ENCODE results near the gene IER3. TPM values are rescaled to one million over a fixed set of nuclear protein-coding genes. Genes with fewer than 3 reads are reported as not detected.

IER3 gene
- polyA plus RNA-seq, 4 donors: 19.5 to 27.0 (median 25.1) TPM

DNA sequence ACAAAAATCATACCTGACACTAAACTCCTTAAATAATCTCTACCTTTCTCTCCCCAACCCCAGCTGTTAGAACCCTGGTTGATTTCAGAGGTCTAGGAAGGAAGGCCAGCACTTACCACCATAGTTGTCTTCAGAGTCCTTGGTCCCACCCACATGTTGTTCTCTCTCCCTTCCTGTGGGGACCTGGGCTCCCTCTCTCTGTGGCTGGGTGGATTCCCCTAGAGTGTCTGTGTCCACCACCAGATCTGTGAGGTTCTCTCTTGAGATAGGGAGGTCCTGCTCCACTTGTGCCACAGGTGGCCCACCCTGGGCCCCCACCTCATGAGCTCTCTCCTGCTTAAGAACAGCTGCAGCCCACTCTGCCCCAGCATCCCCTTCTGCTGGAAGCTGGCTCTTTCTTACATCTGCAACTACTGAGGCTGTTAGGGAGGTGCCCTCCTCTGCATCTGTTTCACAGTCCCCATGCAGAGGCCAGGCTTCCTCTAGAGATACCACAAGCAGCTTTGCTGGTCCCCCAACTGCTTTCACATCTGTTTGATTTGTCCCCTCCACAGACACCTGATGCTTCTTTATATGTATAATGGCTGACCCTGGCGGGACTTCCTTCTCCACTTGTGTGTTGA is 32.5 kb downstream of the IER3 start:
- DNase-seq (ENCODE audit: low read depth in 4 of 4, low spot score in 3 of 4): no peak

DNA sequence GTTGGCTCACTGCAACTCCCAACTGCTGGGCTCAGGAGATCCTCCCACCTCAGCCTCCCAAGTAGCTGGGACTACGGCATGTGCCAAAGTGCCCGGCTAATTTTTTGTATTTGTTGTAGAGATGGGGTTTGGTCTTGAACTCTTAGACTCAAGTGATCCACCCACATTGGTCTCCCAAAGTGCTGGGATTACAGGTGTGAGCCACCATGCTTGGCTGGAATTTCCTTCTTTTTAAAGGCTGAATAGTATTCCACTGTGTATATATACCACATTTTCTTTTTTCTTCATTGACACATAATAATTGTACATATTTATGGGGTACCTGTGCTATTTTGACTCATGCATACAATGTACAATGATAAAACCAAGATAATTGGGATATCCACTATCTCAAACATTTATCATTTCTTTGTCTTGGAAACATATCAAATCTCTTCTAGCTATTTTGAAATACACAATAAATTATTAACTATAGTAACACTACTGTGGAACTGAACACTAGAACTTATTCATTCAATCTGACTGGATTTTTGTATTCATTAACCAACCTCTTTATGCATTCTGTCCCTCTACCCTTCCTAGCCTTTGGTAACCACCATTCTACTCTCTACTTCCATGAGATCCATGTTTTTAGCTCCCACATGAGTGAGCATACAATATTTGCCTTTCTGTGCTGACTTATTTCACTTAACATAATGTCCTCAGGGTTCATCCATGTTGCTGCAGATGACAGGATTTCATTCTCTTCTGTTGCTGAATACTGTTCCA is 35.1 kb downstream of the IER3 start:
- no peak for DNase-seq (ENCODE audit: low read depth in 4 of 4, low spot score in 3 of 4)

DNA sequence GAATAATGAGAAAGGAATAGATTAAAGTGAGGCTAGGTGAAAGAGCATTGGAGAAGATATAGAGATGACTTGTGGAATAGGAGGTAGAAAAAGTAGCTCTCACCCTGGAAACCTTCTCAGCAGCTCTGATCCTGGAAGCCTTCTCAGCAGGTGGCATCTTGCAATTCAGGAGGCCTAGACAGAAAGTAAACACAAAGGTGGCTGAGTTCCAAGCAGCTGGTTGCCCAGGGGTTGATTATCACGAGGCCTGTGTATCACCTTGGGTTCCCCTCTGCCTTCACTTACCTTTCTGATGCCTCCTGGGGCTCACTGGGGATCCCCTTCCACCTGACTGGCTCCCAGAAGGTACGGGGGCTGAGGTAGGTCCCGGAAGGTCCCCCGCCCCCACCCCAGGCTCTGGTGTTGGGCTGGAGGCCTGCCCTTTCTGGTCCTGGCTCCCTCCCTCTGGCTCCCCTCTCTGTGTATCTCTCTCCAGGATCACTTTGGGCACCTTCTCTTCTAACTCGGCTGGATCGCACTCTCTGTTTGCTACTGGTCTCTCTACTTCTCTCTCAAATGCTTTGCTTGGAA is 37.0 kb downstream of the IER3 start:
- DNase-seq (ENCODE audit: low read depth in 4 of 4, low spot score in 3 of 4): no peak

DNA sequence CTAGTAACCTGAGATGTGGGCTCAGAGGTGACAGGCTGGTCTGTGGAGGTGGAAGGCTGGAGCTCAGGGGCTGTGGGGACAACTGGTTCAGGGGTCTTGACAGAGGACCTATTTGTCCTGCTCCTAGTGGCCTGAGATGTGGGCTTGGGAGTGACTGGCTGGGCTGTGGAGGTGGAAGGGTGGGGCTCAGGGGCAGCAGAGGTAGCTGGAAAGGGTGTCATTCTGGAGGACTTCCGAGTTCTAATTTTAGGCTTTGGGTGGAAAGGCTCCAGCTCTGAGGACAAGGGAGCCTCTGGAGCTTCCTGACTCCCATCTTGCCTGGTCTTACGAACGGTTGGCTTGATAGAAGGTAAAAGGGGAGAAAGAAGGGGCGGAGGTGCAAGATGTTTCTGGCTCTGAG is 38.7 kb downstream of the IER3 start:
- no peak for DNase-seq (ENCODE audit: low read depth in 4 of 4, low spot score in 3 of 4)

DNA sequence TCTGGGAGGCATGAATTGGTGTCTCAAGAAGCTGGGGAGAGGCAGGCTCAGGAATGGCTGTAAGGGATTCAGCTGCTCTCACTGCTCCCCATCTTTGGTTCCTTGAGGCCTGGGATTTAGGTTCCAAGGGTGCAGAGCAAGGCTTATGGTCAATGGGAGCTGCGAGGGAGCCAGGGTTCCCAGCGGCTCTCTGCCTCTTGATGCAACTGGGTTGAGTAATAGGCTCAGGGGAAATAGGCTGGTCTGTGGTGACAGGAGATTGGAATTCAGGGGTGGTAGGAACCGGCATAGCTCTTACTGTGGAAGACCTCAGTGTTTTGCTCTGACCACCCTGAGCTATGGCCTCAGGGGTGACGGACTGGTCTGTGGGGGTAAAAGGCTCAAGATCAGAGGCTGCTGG is 40.5 kb downstream of the IER3 start:
- no peak for DNase-seq (ENCODE audit: low read depth in 4 of 4, low spot score in 3 of 4)

DNA sequence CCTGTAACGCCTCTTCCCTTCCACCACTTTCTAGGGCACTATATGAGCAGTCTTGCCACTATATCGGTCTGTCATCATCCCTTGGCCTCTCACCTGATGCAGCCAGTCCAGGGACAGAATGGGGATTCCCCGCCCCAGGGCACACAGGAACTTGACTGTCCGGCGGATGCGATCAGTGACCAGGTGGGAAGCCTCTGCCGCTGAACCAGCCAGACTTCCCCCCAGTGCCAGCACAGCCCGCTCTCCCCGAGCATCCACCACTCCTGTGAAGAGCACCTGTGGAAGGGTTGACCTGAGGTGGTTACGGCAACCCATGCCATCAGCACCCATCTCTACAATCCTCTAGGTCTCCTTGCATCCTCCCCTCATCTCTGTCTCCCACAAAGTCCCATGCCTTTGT is 41.3 kb downstream of the IER3 start:
- no peak for DNase-seq (ENCODE audit: low read depth in 4 of 4, low spot score in 3 of 4)

DNA sequence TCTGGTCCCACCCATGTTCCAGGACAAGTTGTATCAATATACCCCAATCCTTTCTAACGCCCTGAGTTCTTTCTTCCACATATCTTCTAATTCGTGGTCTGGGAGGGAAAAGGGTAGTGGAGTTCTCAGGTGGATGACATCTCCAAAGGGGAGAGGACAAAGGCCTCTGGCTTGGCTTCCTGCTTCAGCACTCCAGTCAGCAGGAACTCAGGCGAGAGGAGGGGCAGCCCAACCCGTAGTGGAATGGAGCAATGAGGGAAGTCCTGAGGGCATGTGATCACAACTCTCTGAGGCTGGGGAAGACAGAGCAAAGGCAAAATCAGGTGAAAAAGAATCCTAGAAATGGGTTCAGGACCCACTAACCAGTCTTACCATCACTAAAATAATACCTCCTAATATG is 44.0 kb downstream of the IER3 start:
- DNase-seq (ENCODE audit: low read depth in 4 of 4, low spot score in 3 of 4): no peak

DNA sequence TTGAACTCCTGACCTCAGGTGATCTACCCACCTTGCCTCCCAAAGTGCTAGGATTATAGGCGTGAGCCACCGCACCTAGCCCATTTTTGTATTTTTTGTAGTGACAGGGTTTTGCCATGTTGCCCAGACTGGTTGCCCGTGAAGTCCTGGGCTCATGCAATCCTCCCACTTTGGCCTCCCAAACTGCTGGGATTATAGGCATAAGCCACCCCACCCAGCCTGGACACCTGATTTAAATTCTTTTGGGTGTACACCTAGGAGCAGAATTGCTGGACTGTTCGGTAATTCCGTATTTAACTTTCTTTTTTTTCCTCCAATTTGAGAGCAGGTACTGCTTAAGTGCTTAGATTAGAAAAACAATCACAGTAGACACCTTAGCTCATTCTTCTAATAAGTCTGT is 47.9 kb downstream of the IER3 start:
- no peak for DNase-seq (ENCODE audit: low read depth in 4 of 4, low spot score in 3 of 4)

Other genes starting within 250 kb of the IER3 start
- gene GNL1, start 188.1 kb downstream of the IER3 start, polyA plus RNA-seq (ENCODE audit: insufficient read length in 4 of 4): 100 to 1,000 TPM in 1 of 4 donors, 10 to 100 TPM in 3; 79.2 to 108 (median 85.3) TPM
- 10 to 100 TPM; 29.4 to 31.1 (median 29.9) TPM for gene PRR3, start 187.3 kb downstream of the IER3 start, polyA plus RNA-seq (ENCODE audit: insufficient read length in 4 of 4)
- gene ABCF1, start 173.1 kb downstream of the IER3 start, polyA plus RNA-seq (ENCODE audit: insufficient read length in 4 of 4): 10 to 100 TPM; 63.3 to 65.8 (median 64.9) TPM
- gene PPP1R10, start 127.3 kb downstream of the IER3 start, polyA plus RNA-seq (ENCODE audit: insufficient read length in 4 of 4): 10 to 100 TPM; 50.5 to 67.6 (median 58.4) TPM
- 10 to 100 TPM; 60.6 to 69.1 (median 62.1) TPM for gene MRPS18B, start 126.7 kb downstream of the IER3 start, polyA plus RNA-seq (ENCODE audit: insufficient read length in 4 of 4)
- gene ATAT1, start 117.7 kb downstream of the IER3 start, polyA plus RNA-seq (ENCODE audit: insufficient read length in 4 of 4): 10 to 100 TPM; 34.9 to 42.2 (median 37.1) TPM
- gene C6orf136, start 97.4 kb downstream of the IER3 start, polyA plus RNA-seq (ENCODE audit: insufficient read length in 4 of 4): 10 to 100 TPM; 18.0 to 27.5 (median 23.4) TPM
- gene DHX16, start 71.5 kb downstream of the IER3 start, polyA plus RNA-seq (ENCODE audit: insufficient read length in 4 of 4): 10 to 100 TPM; 35.9 to 44.1 (median 40.8) TPM
- 10 to 100 TPM; 39.5 to 41.7 (median 41.3) TPM for gene PPP1R18, start 57.9 kb downstream of the IER3 start, polyA plus RNA-seq (ENCODE audit: insufficient read length in 4 of 4)
- gene NRM, start 53.6 kb downstream of the IER3 start, polyA plus RNA-seq (ENCODE audit: insufficient read length in 4 of 4): 10 to 100 TPM; 37.6 to 39.7 (median 38.2) TPM
- gene MDC1, start 27.3 kb downstream of the IER3 start, polyA plus RNA-seq (ENCODE audit: insufficient read length in 4 of 4): 10 to 100 TPM; 39.8 to 46.4 (median 41.5) TPM
- gene TUBB, start 24.2 kb downstream of the IER3 start, polyA plus RNA-seq (ENCODE audit: insufficient read length in 4 of 4): 1,000 to 10,000 TPM; 1,131 to 1,274 (median 1,215) TPM
- gene FLOT1, start 1.9 kb downstream of the IER3 start, polyA plus RNA-seq (ENCODE audit: insufficient read length in 4 of 4): 100 to 1,000 TPM; 135 to 145 (median 143) TPM
- gene DDR1, start 140.0 kb upstream of the IER3 start, polyA plus RNA-seq (ENCODE audit: insufficient read length in 4 of 4): 100 to 1,000 TPM; 164 to 211 (median 178) TPM
- 10 to 100 TPM; 41.7 to 47.1 (median 44.8) TPM for gene GTF2H4, start 163.7 kb upstream of the IER3 start, polyA plus RNA-seq (ENCODE audit: insufficient read length in 4 of 4)
- gene VARS2, start 169.7 kb upstream of the IER3 start, polyA plus RNA-seq (ENCODE audit: insufficient read length in 4 of 4): 10 to 100 TPM; 30.5 to 47.1 (median 35.5) TPM
- gene SFTA2, start 187.6 kb upstream of the IER3 start, polyA plus RNA-seq (ENCODE audit: insufficient read length in 4 of 4): 1 to 10 TPM; 1.0 to 1.8 (median 1.5) TPM
- under 1 TPM in 2 of 4 donors, not detected in 2; 0.05 to 0.06 TPM for gene MUCL3, start 196.4 kb upstream of the IER3 start, polyA plus RNA-seq (ENCODE audit: insufficient read length in 4 of 4)
- gene MUC21, start 239.2 kb upstream of the IER3 start, polyA plus RNA-seq (ENCODE audit: insufficient read length in 4 of 4): under 1 TPM in 1 of 4 donors, not detected in 3; 0.01 TPM